Measurements from ENCODE around the gene TBRG1. TPM values are rescaled to one million over a fixed set of nuclear protein-coding genes. Genes with fewer than 3 reads are reported as not detected.

Gene TBRG1
- total RNA-seq, 1 donor from 2014 or later: 54.6 TPM

DNA sequence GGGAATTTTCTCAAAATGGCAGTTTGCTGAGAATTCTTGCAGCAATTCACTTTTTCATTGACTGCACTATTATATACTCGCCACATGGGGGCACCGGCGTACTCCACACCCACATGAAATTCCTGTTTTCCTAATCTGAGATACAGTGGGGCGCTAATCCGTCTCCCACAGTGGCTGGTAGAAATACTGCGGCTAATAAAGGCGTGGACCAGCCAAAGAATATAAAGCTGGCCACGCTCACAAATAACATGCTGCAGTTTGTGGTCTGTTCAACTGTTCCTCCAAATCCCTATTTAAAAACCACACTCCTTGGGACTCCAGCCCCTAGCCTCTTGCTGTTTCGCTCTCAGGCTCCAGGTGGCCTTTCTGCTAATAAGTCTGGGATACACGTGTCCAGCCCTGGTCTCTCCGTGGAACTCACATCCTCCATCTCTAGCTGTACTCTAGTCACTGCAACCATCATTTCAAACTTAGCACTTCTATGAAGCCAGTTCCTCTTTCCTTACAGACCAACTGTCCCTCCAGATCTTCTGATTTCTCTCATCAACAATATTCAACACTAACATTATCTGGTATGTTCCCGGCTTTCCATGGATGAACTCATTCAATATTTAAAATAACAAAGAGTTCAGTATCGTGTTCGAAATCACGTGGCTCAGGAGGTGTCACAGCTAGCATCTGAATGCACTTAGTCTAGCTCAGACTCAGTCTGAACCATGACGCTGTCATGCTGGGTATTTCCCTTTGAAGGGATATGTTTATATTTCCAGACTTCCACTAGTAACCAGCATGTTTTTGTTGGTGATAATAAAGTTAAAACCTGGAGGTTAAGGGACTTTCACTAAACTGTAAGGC is 22.0 kb downstream of the TBRG1 start:
- POLR2A ChIA-PET: interaction anchor here (0.9 kb wide), 1 partner anchor 22 kb away, joined by 4 read pairs; the partner anchor contains the start of gene TBRG1
- Mint-ChIP-seq H3K4me3 (no peak overlapping the region), H3K36me3 (ENCODE audit: low read depth) (no peaks in the 10 kb centered on the region), H3K27me3 (no peaks in the 10 kb centered on the region), H3K4me1 (peaks cover 18% of the 10 kb centered on the region), H3K27ac (no peak overlapping the region), H3K9me3 (no peaks in the 10 kb centered on the region)
- DNase-seq (no peak), ATAC-seq (ENCODE audit: low read depth) (peak; percentile 79)
- TF ChIP-seq, protein P1, sequence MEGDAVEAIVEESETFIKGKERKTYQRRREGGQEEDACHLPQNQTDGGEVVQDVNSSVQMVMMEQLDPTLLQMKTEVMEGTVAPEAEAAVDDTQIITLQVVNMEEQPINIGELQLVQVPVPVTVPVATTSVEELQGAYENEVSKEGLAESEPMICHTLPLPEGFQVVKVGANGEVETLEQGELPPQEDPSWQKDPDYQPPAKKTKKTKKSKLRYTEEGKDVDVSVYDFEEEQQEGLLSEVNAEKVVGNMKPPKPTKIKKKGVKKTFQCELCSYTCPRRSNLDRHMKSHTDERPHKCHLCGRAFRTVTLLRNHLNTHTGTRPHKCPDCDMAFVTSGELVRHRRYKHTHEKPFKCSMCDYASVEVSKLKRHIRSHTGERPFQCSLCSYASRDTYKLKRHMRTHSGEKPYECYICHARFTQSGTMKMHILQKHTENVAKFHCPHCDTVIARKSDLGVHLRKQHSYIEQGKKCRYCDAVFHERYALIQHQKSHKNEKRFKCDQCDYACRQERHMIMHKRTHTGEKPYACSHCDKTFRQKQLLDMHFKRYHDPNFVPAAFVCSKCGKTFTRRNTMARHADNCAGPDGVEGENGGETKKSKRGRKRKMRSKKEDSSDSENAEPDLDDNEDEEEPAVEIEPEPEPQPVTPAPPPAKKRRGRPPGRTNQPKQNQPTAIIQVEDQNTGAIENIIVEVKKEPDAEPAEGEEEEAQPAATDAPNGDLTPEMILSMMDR (IDR thresholded peaks at IDR 0.05): peak; percentile 87
- CTCF ChIA-PET: interaction anchor here (0.6 to 2.8 kb wide), 14 partner anchors 23 to 231 kb away, joined by 3 to 17 read pairs (median 5); partner anchors contain the start of gene ESAM
- intact Hi-C loops (cut with micrococcal nuclease): loop anchor here (1.0 kb wide), 4 partner anchors 25 to 223 kb away; no protein-coding TSS in a partner anchor

DNA sequence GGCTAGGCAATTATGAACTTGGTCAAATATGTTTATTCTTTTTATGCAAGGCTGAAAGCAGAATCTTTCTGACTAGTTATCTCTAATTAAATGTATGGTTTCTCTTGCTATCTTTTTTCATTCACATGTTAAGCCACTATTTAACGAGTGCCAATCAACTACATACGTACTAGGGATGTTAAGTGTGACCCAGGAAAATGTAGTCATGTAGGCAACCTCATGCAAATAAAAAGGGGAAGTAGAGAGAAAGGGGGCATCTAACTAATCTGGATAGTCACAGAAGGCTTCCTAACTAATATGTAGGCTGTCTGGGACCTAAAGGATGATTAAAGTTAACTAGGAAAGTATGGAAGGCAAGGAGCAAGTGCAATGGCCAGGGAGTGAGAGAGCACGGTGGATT is 23.5 kb downstream of the TBRG1 start:
- H3K27me3 Mint-ChIP-seq: no peaks in the 10 kb centered on the region
- no peak overlapping the region for H3K27ac Mint-ChIP-seq
- H3K9me3 Mint-ChIP-seq: no peaks in the 10 kb centered on the region
- peaks cover 18% of the 10 kb centered on the region for H3K4me1 Mint-ChIP-seq
- TF ChIP-seq, protein P1 (IDR thresholded peaks at IDR 0.05): no peak
- no peaks in the 10 kb centered on the region for H3K36me3 Mint-ChIP-seq (ENCODE audit: low read depth)
- ChIA-PET CTCF (interaction anchor here (2.0 kb wide), 1 partner anchor 220 kb away, joined by 6 read pairs; no protein-coding TSS in a partner anchor), POLR2A (interaction anchor here (0.6 kb wide), 1 partner anchor 148 kb away, joined by 3 read pairs; no protein-coding TSS in a partner anchor)
- DNase-seq (no peak), ATAC-seq (ENCODE audit: low read depth) (peak; percentile 81)
- intact Hi-C loops (cut with micrococcal nuclease): no loop called here
- H3K4me3 Mint-ChIP-seq: no peak overlapping the region

DNA sequence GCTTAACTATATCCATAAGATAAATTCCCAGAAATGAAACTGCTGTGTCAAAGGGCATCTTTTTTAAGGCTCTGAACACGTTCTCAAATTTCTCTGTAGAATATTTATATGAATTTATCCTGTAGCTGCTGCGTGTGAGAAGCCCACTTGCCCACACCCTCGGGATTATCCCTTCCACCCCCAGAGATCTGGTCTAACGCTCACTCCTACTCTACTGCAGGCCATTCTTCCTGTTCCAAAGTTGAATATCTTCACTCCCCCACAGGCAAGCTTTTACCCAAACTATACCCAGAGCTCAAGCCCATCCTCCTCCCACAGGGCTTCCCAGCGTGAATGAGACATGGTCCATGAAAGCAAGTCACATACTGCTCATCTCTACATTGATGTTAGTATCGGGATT is 25.9 kb downstream of the TBRG1 start:
- Mint-ChIP-seq H3K27me3 (no peaks in the 10 kb centered on the region), H3K4me3 (no peak overlapping the region), H3K4me1 (peaks cover 18% of the 10 kb centered on the region), H3K27ac (no peak overlapping the region), H3K36me3 (ENCODE audit: low read depth) (peaks cover 2% of the 10 kb centered on the region), H3K9me3 (no peaks in the 10 kb centered on the region)
- DNase-seq (no peak), ATAC-seq (ENCODE audit: low read depth) (no peak)
- ChIA-PET CTCF (interaction anchor here (0.6 to 1.3 kb wide), 2 partner anchors 61 to 145 kb away, joined by 3 to 4 read pairs; no protein-coding TSS in a partner anchor), POLR2A (no interaction called here)
- TF ChIP-seq, protein P1 (IDR thresholded peaks at IDR 0.05): no peak
- intact Hi-C loops (cut with micrococcal nuclease): no loop called here

DNA sequence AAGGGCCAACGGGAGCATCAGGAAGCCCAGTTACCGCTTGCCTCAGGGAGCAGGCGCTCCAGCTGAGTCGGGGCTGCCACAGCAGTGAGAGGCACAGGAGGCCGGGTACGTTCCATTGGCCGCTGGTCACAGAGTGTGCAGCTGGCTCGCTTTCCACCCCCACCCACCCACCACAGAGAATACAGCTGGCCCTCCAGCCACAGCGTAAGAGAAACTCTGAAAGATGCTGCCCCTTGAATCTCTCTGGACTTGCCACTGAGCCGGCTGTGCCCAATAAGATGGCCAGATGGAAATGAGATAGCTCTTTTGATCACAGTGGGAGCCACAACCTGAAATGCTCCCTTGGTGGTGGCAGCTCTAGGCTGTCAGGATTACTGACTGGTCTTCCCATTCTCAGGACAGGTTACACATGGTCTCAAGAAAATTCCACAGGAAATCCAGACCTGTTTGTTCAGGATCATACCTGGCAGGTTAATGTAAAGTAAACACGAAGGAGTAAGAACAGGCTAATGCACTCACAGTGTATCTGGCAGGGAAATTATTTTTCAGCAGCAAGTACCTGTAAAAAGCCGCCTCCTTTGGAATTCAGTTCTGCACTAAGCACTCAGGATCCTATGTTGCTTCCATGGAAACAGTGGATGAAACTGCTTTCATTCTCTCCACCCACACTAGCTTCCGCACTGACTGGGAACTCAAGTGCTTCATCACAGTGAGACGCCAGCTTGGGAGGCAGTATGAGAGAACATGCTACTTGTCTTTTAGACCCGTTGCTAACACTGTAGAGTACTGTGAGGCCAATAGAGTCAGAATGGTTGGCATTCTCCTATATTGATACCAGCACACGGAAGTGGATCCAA is 34.3 kb downstream of the TBRG1 start:
- intact Hi-C loops (cut with micrococcal nuclease): no loop called here
- H3K36me3 Mint-ChIP-seq (ENCODE audit: low read depth): peaks cover 6% of the 10 kb centered on the region
- no peak overlapping the region for H3K27ac Mint-ChIP-seq
- DNase-seq (no peak), ATAC-seq (ENCODE audit: low read depth) (no peak)
- H3K27me3 Mint-ChIP-seq: no peaks in the 10 kb centered on the region
- ChIA-PET CTCF (no interaction called here), POLR2A (no interaction called here)
- H3K9me3 Mint-ChIP-seq: no peaks in the 10 kb centered on the region
- H3K4me1 Mint-ChIP-seq: no peaks in the 10 kb centered on the region
- no peak overlapping the region for H3K4me3 Mint-ChIP-seq
- TF ChIP-seq, protein P1 (IDR thresholded peaks at IDR 0.05): no peak
